22Rv1 (cell line): ENCODE results near the gene CCM2.

ENCODE experiments used
- H3K27ac ChIP-seq: fragments of 450-650 bp; 2 replicates; pipeline ENCODE4 v1.5.1; 2017
- CTCF ChIP-seq: fragments of 450-650 bp; IDR thresholded peaks from 2 replicates; pipeline ENCODE4 v1.5.1; 2017; ENCODE audit warnings: mild to moderate bottlenecking
- ZFX ChIP-seq: fragments of 450-650 bp; IDR thresholded peaks from 2 replicates; pipeline ENCODE4 v1.6.1; 2017; ENCODE audit warnings: antibody characterized with exemption, borderline replicate concordance

Gene CCM2

DNA sequence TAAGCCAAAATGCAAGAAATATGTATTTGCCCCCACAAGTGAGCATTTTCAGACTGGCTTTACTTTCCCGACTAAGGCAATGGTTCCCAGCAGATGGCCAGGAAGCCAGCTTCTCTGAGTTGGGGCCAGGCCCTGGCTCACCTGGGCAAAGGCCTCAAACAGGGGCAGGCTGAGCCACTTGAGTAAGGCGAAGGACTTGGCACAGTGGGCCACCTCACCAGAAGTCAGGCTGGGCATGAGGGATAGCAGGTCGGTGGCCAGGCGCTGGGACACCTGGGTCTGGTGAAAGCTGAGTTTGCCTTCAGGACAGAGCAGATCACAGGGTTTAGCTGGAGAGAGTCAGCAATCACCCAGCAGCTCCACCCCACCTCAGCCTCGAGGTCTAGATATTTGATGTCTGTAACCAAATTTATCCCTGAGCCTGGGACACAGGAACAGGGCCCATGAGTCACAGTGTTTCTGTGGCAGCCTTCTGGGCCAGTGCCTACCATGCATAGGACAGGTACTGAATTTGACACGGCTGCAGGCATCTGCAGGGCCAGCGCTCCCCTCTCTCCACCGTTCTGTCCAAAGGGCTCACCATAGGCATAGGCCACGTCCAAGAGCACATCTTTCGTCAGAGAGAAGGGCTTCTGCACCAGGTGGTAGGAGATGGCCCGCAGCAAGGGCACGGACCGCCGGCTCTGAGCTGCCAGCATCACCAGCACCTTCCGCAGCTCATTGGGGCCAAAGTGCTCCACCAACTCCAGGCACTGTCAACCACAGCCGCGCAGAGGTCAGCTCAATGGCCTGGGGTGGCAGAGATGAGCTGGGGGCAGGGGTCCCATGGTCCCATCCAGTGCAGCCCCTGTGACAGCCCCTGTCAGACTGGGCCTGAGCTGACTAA lies 104.2 kb downstream of the CCM2 start:
- no peak overlapping the region for H3K27ac ChIP-seq
- TF ChIP-seq CTCF (no peak), ZFX (no peak)

DNA sequence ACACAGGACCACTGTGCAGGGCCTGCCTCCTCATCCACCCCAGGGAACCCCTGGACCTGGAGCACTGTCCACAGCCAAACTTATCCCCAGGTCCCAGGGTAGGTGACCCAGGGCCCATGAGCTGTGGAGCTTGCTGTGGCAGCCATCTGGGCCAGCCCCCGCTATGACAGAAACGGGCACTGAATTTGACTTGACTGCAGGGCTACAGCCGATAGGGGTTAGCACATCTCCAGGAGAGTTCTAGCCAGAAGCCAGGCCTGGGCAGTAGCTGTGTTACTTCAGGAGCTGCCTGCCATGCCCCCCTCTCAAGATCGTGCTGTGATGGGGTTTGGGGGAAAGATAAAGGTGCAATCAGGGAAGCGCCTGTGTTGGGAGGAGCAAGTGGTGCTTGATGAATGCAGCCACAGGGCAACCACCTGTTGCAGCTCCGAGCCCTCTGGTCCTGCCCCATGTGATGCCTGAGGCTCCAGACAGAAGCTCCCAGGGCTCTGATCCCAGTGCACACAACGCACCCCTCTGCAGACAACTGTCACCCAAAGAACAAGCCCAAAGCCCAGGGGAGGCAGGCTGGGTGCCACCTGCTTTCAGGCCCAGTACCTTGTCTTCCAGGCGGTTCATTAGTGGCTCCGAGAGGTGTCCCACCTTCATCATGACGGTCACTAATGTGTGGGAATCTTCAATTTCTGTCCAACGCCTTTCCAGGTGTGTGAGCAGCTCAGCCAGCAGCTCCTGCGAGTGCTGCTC lies 105.0 kb downstream of the CCM2 start:
- TF ChIP-seq ZFX (no peak), CTCF (no peak)
- H3K27ac ChIP-seq: no peak overlapping the region

DNA sequence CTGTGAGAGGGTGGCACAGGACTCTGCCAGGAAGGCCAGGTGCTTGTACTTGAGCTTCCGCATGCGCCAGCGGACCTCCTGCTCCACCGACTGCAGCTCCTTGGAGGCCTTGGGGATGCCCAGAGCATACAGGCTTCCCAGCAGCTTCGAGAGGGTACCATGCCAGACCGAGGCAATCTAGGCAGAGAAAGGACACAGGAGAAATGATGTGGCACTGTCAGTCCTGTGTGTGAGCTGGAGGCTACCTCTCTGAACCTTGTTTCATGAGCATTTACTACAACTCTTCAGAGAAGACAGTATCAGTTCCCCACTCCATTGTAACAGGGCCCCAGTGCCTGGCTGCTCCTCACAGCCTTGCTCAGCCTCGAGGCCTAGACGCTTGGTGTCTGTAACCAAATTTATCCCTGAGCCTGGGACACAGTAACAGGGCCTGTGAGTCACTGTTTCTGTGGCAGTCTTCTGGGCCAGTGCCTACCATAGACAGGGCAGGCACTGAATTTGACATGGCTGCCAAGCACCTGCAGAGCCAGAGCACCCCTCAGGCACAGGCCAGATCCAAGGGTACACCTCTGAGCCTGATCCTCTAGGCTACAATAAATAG lies 105.7 kb downstream of the CCM2 start:
- no peak overlapping the region for H3K27ac ChIP-seq
- TF ChIP-seq ZFX: no peak
- TF ChIP-seq CTCF: no peak

DNA sequence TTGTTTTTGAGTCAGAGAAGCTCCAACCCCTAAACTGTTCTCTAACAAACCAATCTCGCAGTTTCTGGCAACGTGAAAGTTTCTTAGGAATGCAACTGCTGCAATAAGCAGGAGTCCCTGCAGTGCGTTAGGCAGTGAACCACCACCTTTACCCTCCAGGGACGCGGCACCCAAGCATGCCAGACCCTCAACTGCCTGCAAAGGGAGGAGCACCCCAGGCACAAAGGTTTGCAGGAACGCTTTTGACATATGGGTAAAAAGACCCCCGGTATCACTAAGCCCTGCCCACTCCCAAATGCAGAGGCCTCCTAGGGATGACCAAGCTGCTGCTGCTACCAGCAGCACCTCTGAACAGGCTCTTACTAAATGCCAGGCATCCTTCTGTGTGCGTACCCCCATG lies 106.8 kb downstream of the CCM2 start:
- no peak overlapping the region for H3K27ac ChIP-seq
- no peak for TF ChIP-seq ZFX
- TF ChIP-seq CTCF: no peak

- TF ChIP-seq ZFX (no peak), CTCF (no peak)
- no peak overlapping the region for H3K27ac ChIP-seq
Measured at GRCh38 chr7:45107356-45107755, 107.4 kb downstream of the CCM2 start.

DNA sequence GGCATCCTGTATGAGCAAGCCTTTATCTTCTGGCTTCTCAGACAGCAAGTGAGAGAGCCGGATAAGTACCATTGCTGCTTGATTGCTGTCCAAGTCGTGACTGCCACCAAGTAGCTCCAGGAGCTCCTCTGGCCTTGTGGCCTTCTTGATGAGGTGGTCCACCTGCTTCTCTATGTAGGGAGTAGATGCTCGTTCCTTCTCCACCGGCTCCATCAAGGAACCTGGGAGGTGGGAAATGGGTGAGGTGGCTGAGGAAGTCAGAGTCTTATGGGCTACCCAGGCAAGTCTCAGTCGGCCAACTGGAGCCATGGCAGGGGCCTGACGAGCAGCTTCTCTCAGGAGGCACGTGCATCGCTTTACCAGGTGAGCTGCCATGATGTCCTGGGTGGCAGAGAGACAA lies 108.9 kb downstream of the CCM2 start:
- TF ChIP-seq ZFX: no peak
- TF ChIP-seq CTCF: no peak
- H3K27ac ChIP-seq: no peak overlapping the region
